HEK293 (cell line): ENCODE data around the gene DCAF8L1.

Experiments
- CTCF ChIA-PET: fragments of 350-600 bp; formaldehyde crosslinking; extraction: SDS; loops from one replicate; lab custom pipeline; 2021; ENCODE audit warnings: antibody characterized with exemption; lab: Yijun Ruan, JAX
- POLR2A ChIA-PET: fragments of 300-600 bp; formaldehyde crosslinking; extraction: SDS; loops from one replicate; lab custom pipeline; 2020; ENCODE audit warnings: antibody characterized with exemption, inconsistent platforms; lab: Yijun Ruan, JAX
- H3K27ac ChIP-seq: fragments of 200-500 bp; sonication (Bioruptor generic); 2 replicates; pipeline ENCODE4 v1.5.1; 2014; ENCODE audit warnings: low read depth, low read length, control low read depth, inconsistent platforms; ENCODE audit errors: extremely low read depth
- H3K36me3 ChIP-seq, 2 experiments: fragments of 200-500 bp in 1 of 2; sonication (Bioruptor generic) in 1 of 2; 1 replicate in 1 of 2; 2 replicates in 1 of 2; pipeline ENCODE4 v1.5.1; 2014 to 2017; ENCODE audit warnings: inconsistent platforms in 2 of 2, low read length in 2 of 2; ENCODE audit not compliant: control insufficient read depth in 2 of 2, insufficient read depth in 1 of 2
- H3K4me1 ChIP-seq: fragments of 200-500 bp; sonication (Bioruptor generic); 2 replicates; pipeline ENCODE4 v1.5.1; 2014; ENCODE audit warnings: mild to moderate bottlenecking, low read length, inconsistent platforms; ENCODE audit not compliant: control insufficient read depth, insufficient read depth
- H3K4me3 ChIP-seq: 2 replicates; pipeline ENCODE4 v1.5.1; 2011; ENCODE audit warnings: low read depth, mild to moderate bottlenecking, control low read depth, low read length, moderate library complexity
- H3K9me3 ChIP-seq: fragments of 200-500 bp; sonication (Bioruptor generic); 2 replicates; pipeline ENCODE4 v1.5.1; 2014; ENCODE audit warnings: low read depth, low read length, inconsistent platforms; ENCODE audit not compliant: control insufficient read depth, insufficient read depth
- GLI2 ChIP-seq: fragments of 450-650 bp; formaldehyde crosslinking; IDR thresholded peaks from 2 replicates; pipeline ENCODE4; 2017; ENCODE audit warnings: missing biosample characterization, missing genetic modification characterization, low read depth, borderline replicate concordance
- GLIS1 ChIP-seq: fragments of 450-650 bp; formaldehyde crosslinking; IDR thresholded peaks from 2 replicates; pipeline ENCODE4 v1.5.1; 2016; ENCODE audit warnings: missing biosample characterization, missing genetic modification characterization
- TRIM28 ChIP-seq: IDR thresholded peaks from 2 replicates; pipeline ENCODE4 v1.6.1; 2011; ENCODE audit warnings: low read length, control low read depth, borderline replicate concordance
- ZNF133 ChIP-seq: fragments of 450-650 bp; formaldehyde crosslinking; IDR thresholded peaks from 2 replicates; pipeline ENCODE4 v1.5.1; 2016; ENCODE audit warnings: missing biosample characterization, missing genetic modification characterization
- ZNF16 ChIP-seq: fragments of 450-650 bp; formaldehyde crosslinking; IDR thresholded peaks from 2 replicates; pipeline ENCODE4 v1.5.1; 2016; ENCODE audit warnings: low read depth, missing biosample characterization, missing genetic modification characterization
- ZNF2 ChIP-seq: fragments of 450-650 bp; formaldehyde crosslinking; IDR thresholded peaks from 2 replicates; pipeline ENCODE4 v1.5.1; 2016; ENCODE audit warnings: missing biosample characterization, missing genetic modification characterization
- ZNF221 ChIP-seq: fragments of 450-650 bp; formaldehyde crosslinking; IDR thresholded peaks from 2 replicates; pipeline ENCODE4 v1.5.1; 2017; ENCODE audit warnings: missing biosample characterization, missing genetic modification characterization, borderline replicate concordance
- ZNF324 ChIP-seq: fragments of 450-650 bp; formaldehyde crosslinking; IDR thresholded peaks from 2 replicates; pipeline ENCODE4 v1.5.1; 2016; ENCODE audit warnings: missing biosample characterization, missing genetic modification characterization
- ZNF555 ChIP-seq: fragments of 450-650 bp; formaldehyde crosslinking; conservative IDR thresholded peaks from 2 replicates; pipeline ENCODE4 v1.5.1; 2017; ENCODE audit warnings: missing biosample characterization, mild to moderate bottlenecking, missing genetic modification characterization, inconsistent platforms
- ZNF585B ChIP-seq: fragments of 450-650 bp; formaldehyde crosslinking; IDR thresholded peaks from 2 replicates; pipeline ENCODE4 v1.5.1; 2016; ENCODE audit warnings: missing biosample characterization, missing genetic modification characterization
- ZNF623 ChIP-seq: fragments of 450-650 bp; formaldehyde crosslinking; IDR thresholded peaks from 2 replicates; pipeline ENCODE4 v1.5.1; 2016; ENCODE audit warnings: missing biosample characterization, missing genetic modification characterization
- ZNF660 ChIP-seq: fragments of 450-650 bp; IDR thresholded peaks from 2 replicates; pipeline ENCODE4 v1.5.1; 2018; ENCODE audit warnings: missing biosample characterization, mild to moderate bottlenecking, missing genetic modification characterization
- ZNF76 ChIP-seq: fragments of 450-650 bp; formaldehyde crosslinking; IDR thresholded peaks from 2 replicates; pipeline ENCODE4; 2016; ENCODE audit warnings: low read depth, missing biosample characterization, missing genetic modification characterization, borderline replicate concordance
- ZNF768 ChIP-seq: fragments of 450-650 bp; formaldehyde crosslinking; IDR thresholded peaks from 2 replicates; pipeline ENCODE4 v1.5.1; 2018; ENCODE audit warnings: missing biosample characterization, mild to moderate bottlenecking, missing genetic modification characterization
- ZNF792 ChIP-seq: fragments of 450-650 bp; formaldehyde crosslinking; IDR thresholded peaks from 2 replicates; pipeline ENCODE4 v1.5.1; 2016; ENCODE audit warnings: missing biosample characterization, missing genetic modification characterization
- ZNF843 ChIP-seq: fragments of 450-650 bp; formaldehyde crosslinking; IDR thresholded peaks from 2 replicates; pipeline ENCODE4 v1.5.1; 2016; ENCODE audit warnings: missing biosample characterization, missing genetic modification characterization
- ZSCAN16 ChIP-seq: fragments of 450-650 bp; formaldehyde crosslinking; IDR thresholded peaks from 2 replicates; pipeline ENCODE4 v1.5.1; 2016; ENCODE audit warnings: missing biosample characterization, missing genetic modification characterization
- TF ChIP-seq, protein P1 (sequence below): fragments of 450-650 bp; formaldehyde crosslinking; IDR thresholded peaks from 2 replicates; pipeline ENCODE4 v1.5.1; 2016; ENCODE audit warnings: missing biosample characterization, missing genetic modification characterization
- TF ChIP-seq, protein P2 (sequence below): fragments of 450-650 bp; formaldehyde crosslinking; IDR thresholded peaks from 2 replicates; pipeline ENCODE4 v1.5.1; 2016; ENCODE audit warnings: missing biosample characterization, missing genetic modification characterization
- TF ChIP-seq, protein P3 (sequence below): fragments of 450-650 bp; formaldehyde crosslinking; conservative IDR thresholded peaks from 2 replicates; pipeline ENCODE4 v1.5.1; 2016; ENCODE audit warnings: low read depth, missing biosample characterization, missing genetic modification characterization
- TF ChIP-seq, protein P4 (sequence below): fragments of 450-650 bp; formaldehyde crosslinking; IDR thresholded peaks from 2 replicates; pipeline ENCODE4 v1.5.1; 2017; ENCODE audit warnings: missing biosample characterization, missing genetic modification characterization

DCAF8L1 gene

DNA sequence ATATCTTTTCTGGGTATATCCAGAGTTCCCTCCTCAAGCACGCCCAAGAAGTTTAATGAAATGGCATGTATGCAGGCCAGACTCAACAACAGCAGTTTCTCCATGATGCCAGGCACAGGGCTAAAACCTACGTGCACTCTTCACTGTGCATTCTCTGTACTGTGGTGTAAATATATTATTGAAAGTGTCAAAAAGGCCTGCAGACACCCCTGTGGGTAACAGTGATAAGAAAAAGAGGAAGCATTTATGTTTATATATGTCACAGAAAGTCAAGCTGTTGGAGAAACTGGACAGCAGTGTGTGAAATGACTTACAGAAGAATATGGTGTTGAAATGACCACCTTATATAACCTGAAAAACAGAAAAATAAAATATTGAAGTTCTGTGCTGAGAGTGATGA is 29.6 kb upstream of the DCAF8L1 start (continued):
- TF ChIP-seq, protein P1, sequence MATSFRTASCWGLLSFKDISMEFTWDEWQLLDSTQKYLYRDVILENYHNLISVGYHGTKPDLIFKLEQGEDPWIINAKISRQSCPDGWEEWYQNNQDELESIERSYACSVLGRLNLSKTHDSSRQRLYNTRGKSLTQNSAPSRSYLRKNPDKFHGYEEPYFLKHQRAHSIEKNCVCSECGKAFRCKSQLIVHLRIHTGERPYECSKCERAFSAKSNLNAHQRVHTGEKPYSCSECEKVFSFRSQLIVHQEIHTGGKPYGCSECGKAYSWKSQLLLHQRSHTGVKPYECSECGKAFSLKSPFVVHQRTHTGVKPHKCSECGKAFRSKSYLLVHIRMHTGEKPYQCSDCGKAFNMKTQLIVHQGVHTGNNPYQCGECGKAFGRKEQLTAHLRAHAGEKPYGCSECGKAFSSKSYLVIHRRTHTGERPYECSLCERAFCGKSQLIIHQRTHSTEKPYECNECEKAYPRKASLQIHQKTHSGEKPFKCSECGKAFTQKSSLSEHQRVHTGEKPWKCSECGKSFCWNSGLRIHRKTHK (tag by site-specific recombination) = no peak
- TF ChIP-seq ZNF585B (tag by site-specific recombination) (no peak), ZNF16 (tag by site-specific recombination) (no peak), ZNF324 (tag by site-specific recombination) (no peak)
- TF ChIP-seq, protein P2, sequence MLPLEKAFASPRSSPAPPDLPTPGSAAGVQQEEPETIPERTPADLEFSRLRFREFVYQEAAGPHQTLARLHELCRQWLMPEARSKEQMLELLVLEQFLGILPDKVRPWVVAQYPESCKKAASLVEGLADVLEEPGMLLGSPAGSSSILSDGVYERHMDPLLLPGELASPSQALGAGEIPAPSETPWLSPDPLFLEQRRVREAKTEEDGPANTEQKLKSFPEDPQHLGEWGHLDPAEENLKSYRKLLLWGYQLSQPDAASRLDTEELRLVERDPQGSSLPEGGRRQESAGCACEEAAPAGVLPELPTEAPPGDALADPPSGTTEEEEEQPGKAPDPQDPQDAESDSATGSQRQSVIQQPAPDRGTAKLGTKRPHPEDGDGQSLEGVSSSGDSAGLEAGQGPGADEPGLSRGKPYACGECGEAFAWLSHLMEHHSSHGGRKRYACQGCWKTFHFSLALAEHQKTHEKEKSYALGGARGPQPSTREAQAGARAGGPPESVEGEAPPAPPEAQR (tag by site-specific recombination) = no peak

DNA sequence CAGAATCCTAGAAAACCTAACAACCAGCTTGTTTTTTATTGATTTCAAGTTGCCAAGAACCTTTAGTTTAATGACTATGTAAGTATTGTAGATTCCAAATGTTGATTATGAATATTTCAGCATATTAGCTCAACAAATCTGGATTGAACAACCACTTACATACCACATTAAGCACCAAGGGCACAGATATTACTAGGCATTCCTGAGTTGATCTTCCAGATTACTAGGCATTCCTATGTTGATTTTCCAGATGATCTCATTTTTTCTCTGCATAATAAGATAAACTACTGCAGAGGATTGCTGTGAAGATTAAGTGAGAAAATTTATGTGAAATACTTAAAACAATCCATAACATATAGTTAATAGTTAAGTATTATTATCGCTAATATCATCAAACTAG is 17.4 kb upstream of the DCAF8L1 start:
- Histone ChIP-seq H3K4me1 (no peaks in the 10 kb centered on the region), H3K4me3 (no peak overlapping the region), H3K36me3 (no peaks in the 10 kb centered on the region), H3K27ac (no peak overlapping the region), H3K9me3 (no peaks in the 10 kb centered on the region)
- POLR2A ChIA-PET = no interaction called here
- CTCF ChIA-PET = no interaction called here
- TF ChIP-seq ZNF768 (tag by site-specific recombination) (no peak), ZNF2 (tag by site-specific recombination) (no peak)

DNA sequence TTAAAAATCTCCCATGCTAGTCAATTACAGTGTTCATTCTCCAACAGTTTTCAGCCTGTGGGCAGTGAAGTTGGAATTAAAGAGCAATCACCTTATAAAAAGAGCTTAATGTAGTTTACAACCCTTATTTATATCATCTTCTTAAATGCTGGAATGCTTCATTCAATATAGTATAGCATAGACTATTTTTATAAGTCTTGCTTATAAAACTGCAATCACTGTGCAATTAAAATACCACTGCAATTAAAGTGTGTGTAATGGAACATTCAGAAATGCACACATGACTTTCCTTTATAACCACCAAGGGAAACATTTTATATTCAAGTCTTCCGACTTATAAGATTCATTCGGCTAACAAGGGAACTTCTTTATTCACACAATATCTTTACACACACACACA is 16.4 kb upstream of the DCAF8L1 start:
- H3K4me3 ChIP-seq = no peak overlapping the region
- H3K27ac ChIP-seq = no peak overlapping the region
- no peaks in the 10 kb centered on the region for H3K4me1 ChIP-seq
- ChIA-PET POLR2A (no interaction called here), CTCF (no interaction called here)
- H3K36me3 ChIP-seq = no peaks in the 10 kb centered on the region
- TF ChIP-seq GLI2 (tag by site-specific recombination) (no peak), GLIS1 (no peak), ZNF221 (tag by site-specific recombination) (no peak), ZNF792 (tag by site-specific recombination) (no peak)
- no peaks in the 10 kb centered on the region for H3K9me3 ChIP-seq

GRCh38 chrX:27996132-27996531 is 14.9 kb upstream of the DCAF8L1 start:
- no peaks in the 10 kb centered on the region for H3K36me3 ChIP-seq
- CTCF ChIA-PET = no interaction called here
- no peak for TF ChIP-seq ZNF133 (tag by site-specific recombination)
- TF ChIP-seq ZSCAN16 (tag by site-specific recombination) = no peak
- no peak for TF ChIP-seq ZNF660 (tag by site-specific recombination)
- TF ChIP-seq ZNF623 (tag by site-specific recombination) = no peak
- no peak for TF ChIP-seq ZNF843 (tag by site-specific recombination)
- TF ChIP-seq ZNF768 (tag by site-specific recombination) = no peak
- TF ChIP-seq, protein P3, sequence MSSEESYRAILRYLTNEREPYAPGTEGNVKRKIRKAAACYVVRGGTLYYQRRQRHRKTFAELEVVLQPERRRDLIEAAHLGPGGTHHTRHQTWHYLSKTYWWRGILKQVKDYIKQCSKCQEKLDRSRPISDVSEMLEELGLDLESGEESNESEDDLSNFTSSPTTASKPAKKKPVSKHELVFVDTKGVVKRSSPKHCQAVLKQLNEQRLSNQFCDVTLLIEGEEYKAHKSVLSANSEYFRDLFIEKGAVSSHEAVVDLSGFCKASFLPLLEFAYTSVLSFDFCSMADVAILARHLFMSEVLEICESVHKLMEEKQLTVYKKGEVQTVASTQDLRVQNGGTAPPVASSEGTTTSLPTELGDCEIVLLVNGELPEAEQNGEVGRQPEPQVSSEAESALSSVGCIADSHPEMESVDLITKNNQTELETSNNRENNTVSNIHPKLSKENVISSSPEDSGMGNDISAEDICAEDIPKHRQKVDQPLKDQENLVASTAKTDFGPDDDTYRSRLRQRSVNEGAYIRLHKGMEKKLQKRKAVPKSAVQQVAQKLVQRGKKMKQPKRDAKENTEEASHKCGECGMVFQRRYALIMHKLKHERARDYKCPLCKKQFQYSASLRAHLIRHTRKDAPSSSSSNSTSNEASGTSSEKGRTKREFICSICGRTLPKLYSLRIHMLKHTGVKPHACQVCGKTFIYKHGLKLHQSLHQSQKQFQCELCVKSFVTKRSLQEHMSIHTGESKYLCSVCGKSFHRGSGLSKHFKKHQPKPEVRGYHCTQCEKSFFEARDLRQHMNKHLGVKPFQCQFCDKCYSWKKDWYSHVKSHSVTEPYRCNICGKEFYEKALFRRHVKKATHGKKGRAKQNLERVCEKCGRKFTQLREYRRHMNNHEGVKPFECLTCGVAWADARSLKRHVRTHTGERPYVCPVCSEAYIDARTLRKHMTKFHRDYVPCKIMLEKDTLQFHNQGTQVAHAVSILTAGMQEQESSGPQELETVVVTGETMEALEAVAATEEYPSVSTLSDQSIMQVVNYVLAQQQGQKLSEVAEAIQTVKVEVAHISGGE = no peak
- TF ChIP-seq, protein P4, sequence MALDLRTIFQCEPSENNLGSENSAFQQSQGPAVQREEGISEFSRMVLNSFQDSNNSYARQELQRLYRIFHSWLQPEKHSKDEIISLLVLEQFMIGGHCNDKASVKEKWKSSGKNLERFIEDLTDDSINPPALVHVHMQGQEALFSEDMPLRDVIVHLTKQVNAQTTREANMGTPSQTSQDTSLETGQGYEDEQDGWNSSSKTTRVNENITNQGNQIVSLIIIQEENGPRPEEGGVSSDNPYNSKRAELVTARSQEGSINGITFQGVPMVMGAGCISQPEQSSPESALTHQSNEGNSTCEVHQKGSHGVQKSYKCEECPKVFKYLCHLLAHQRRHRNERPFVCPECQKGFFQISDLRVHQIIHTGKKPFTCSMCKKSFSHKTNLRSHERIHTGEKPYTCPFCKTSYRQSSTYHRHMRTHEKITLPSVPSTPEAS (tag by site-specific recombination) = no peak
- no peak for TF ChIP-seq ZNF555 (tag by site-specific recombination)
- no peak for TF ChIP-seq TRIM28
- no peak for TF ChIP-seq ZNF76 (tag by site-specific recombination)
- TF ChIP-seq, all 188 proteins: peak for 0
- H3K4me1 ChIP-seq = no peaks in the 10 kb centered on the region
- POLR2A ChIA-PET = no interaction called here
- no peaks in the 10 kb centered on the region for H3K9me3 ChIP-seq
- no peak overlapping the region for H3K27ac ChIP-seq
- H3K4me3 ChIP-seq = no peak overlapping the region
